ENCODE results near the gene RNF212.

The RNF212 gene

GRCh38 chr4:1122505-1122904 lies 9.1 kb upstream of the RNF212 start:
- in situ Hi-C loops (cut with MboI; ENCODE audit: low pct_unique_long_range_greater_than_20kb, low sequenced_read_pairs, unreplicated experiment): no loop called here
- DNase-seq (ENCODE audit: low spot score): no peak
- no peak for TF ChIP-seq CTCF (IDR thresholded peaks at IDR 0.05; ENCODE audit: extremely low read depth, insufficient read depth, missing control alignments)

- TF ChIP-seq CTCF (IDR thresholded peaks at IDR 0.05; ENCODE audit: extremely low read depth, insufficient read depth, missing control alignments): no peak
- DNase-seq (ENCODE audit: low spot score): no peak
- in situ Hi-C loops (cut with MboI; ENCODE audit: low pct_unique_long_range_greater_than_20kb, low sequenced_read_pairs, unreplicated experiment): no loop called here
These were observed 3.5 kb upstream of the RNF212 start for GRCh38 chr4:1116838-1117237.

- TF ChIP-seq CTCF (IDR thresholded peaks at IDR 0.05; ENCODE audit: extremely low read depth, insufficient read depth, missing control alignments): no peak
- DNase-seq (ENCODE audit: low spot score): no peak
- in situ Hi-C loops (cut with MboI; ENCODE audit: low pct_unique_long_range_greater_than_20kb, low sequenced_read_pairs, unreplicated experiment): no loop called here
These were observed 2.3 kb upstream of the RNF212 start for GRCh38 chr4:1115528-1116293.

GRCh38 chr4:1112821-1113182 lies 562 bp downstream of the RNF212 start:
- in situ Hi-C loops (cut with MboI; ENCODE audit: low pct_unique_long_range_greater_than_20kb, low sequenced_read_pairs, unreplicated experiment): no loop called here
- no peak for DNase-seq (ENCODE audit: low spot score)
- TF ChIP-seq CTCF (IDR thresholded peaks at IDR 0.05; ENCODE audit: extremely low read depth, insufficient read depth, missing control alignments): no peak

GRCh38 chr4:1112174-1112820 lies 1.1 kb downstream of the RNF212 start:
- in situ Hi-C loops (cut with MboI; ENCODE audit: low pct_unique_long_range_greater_than_20kb, low sequenced_read_pairs, unreplicated experiment): no loop called here
- no peak for TF ChIP-seq CTCF (IDR thresholded peaks at IDR 0.05; ENCODE audit: extremely low read depth, insufficient read depth, missing control alignments)
- no peak for DNase-seq (ENCODE audit: low spot score)

GRCh38 chr4:1111259-1111809 lies 2.0 kb downstream of the RNF212 start:
- in situ Hi-C loops (cut with MboI; ENCODE audit: low pct_unique_long_range_greater_than_20kb, low sequenced_read_pairs, unreplicated experiment): no loop called here
- DNase-seq (ENCODE audit: low spot score): no peak
- TF ChIP-seq CTCF (IDR thresholded peaks at IDR 0.05; ENCODE audit: extremely low read depth, insufficient read depth, missing control alignments): no peak
